Muscle of leg (tissue), 11 donors: ENCODE results near the gene SCYL3. TPM values are rescaled to one million over a fixed set of nuclear protein-coding genes. Genes with fewer than 3 reads are reported as not detected.

Source experiments
- DNase-seq: peaks from one replicate; pipeline ENCODE4 v3.0.0; 2013
- H3K27ac ChIP-seq: one replicate; pipeline ENCODE4 v1.5.1; 2013; ENCODE audit warnings: mild to moderate bottlenecking, low read length, control low read depth
- H3K27me3 ChIP-seq: one replicate; pipeline ENCODE4 v1.6.1; 2013; ENCODE audit warnings: low read length; ENCODE audit not compliant: control insufficient read depth, insufficient read depth
- H3K36me3 ChIP-seq: one replicate; pipeline ENCODE4 v1.6.1; 2013; ENCODE audit warnings: low read length; ENCODE audit not compliant: control insufficient read depth, insufficient read depth
- H3K4me1 ChIP-seq: one replicate; pipeline ENCODE4 v1.6.1; 2013; ENCODE audit warnings: low read length; ENCODE audit not compliant: control insufficient read depth, insufficient read depth
- H3K4me3 ChIP-seq: one replicate; pipeline ENCODE4 v1.5.1; 2013; ENCODE audit warnings: low read length, control low read depth
- H3K9me3 ChIP-seq: replicated peaks from 2 replicates; pipeline ENCODE4 v1.6.1; 2013; ENCODE audit warnings: low read depth, low read length; ENCODE audit not compliant: control insufficient read depth
- WGBS: methylation state at CpG from one replicate; pipeline ENCODE4 v1.1.5; 2013; ENCODE audit warnings: missing lambda C conversion rate; ENCODE audit not compliant: insufficient coverage; 5-methylcytosine and 5-hydroxymethylcytosine counted together
- polyA plus RNA-seq, 8 donors: library from polyadenylated mRNA; unstranded; fragments of 120-200 nt; gene quantifications; one replicate each; pipeline versions ENCODE4 v1.2.1 to v1.2.3, GENCODE V29; 2013; ENCODE audit warnings: inconsistent platforms in 1 of 8, low replicate concordance in 1 of 8; ENCODE audit not compliant: insufficient read length in 8 of 8, insufficient read depth in 1 of 8
- total RNA-seq: library from RNA; stranded (reverse); fragments of 120-200 nt; gene quantifications from one replicate; pipeline ENCODE4 v1.2.4, GENCODE V29; 2013

SCYL3 gene
- total and polyA plus RNA-seq, 9 donors: 7.5 to 10.3 (median 8.8) TPM

GRCh38 chr1:169886931-169887330 is 6.8 kb downstream of the SCYL3 start:
- DNase-seq: no peak
- H3K9me3 ChIP-seq: no peaks in the 10 kb centered on the region
- H3K27me3 ChIP-seq: no peaks in the 10 kb centered on the region
- WGBS: no CpG with 5 or more reads among the region's 2 CpGs
- H3K36me3 ChIP-seq: peaks cover 5% of the 10 kb centered on the region
- H3K4me1 ChIP-seq: no peaks in the 10 kb centered on the region
- H3K27ac ChIP-seq: no peak overlapping the region
- no peak overlapping the region for H3K4me3 ChIP-seq

DNA sequence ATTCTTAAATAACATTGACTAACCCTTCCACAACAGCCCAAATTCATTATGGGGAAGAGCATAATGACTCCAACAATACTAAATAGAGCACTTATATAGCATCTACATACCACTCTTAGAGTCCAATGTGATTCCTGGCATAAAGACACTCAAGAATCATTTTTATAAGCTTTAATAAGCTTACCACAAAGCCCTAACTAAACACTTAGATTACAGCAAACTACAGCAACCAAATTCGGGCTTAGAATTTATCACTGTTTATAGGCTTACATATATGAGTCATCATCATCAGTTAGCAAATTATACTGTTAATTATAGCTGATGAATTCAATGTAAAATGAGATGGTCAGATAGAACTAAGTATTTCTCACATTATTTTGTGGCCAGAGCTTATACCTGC is 7.3 kb downstream of the SCYL3 start:
- Histone ChIP-seq H3K4me1 (no peaks in the 10 kb centered on the region), H3K9me3 (no peaks in the 10 kb centered on the region), H3K27ac (no peak overlapping the region), H3K36me3 (peaks cover 5% of the 10 kb centered on the region), H3K4me3 (no peak overlapping the region), H3K27me3 (no peaks in the 10 kb centered on the region)
- DNase-seq: no peak
- no CpG with 5 or more reads among the region's 1 CpG for WGBS

GRCh38 chr1:169885207-169885606 is 8.5 kb downstream of the SCYL3 start:
- Histone ChIP-seq H3K27me3 (no peaks in the 10 kb centered on the region), H3K4me1 (no peaks in the 10 kb centered on the region), H3K27ac (no peak overlapping the region), H3K36me3 (peaks cover 5% of the 10 kb centered on the region), H3K4me3 (no peak overlapping the region), H3K9me3 (no peaks in the 10 kb centered on the region)
- DNase-seq: no peak
- no CpG with 5 or more reads among the region's 2 CpGs for whole genome bisulfite sequencing

DNA sequence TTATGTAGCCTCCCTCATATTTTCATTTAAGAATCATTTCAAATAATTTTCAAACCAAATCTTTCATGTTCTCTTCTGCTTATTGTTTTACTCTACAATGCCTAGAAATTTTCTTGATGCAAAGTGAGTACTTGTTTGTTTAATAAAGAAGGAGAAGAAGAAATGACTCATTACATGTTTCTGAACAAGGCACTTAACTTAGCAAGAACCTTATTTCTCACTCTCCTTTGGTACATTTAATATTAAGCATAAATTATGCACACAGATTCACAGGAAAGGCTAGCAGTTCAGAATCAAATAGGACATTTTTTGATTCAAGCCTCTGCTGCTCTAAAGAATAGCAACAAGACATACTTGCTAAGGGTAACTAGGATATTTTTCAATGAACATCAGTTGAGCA is 9.1 kb downstream of the SCYL3 start:
- Histone ChIP-seq H3K27me3 (no peaks in the 10 kb centered on the region), H3K4me3 (no peak overlapping the region), H3K27ac (no peak overlapping the region), H3K36me3 (peaks cover 5% of the 10 kb centered on the region), H3K9me3 (no peaks in the 10 kb centered on the region), H3K4me1 (no peaks in the 10 kb centered on the region)
- no peak for DNase-seq

DNA sequence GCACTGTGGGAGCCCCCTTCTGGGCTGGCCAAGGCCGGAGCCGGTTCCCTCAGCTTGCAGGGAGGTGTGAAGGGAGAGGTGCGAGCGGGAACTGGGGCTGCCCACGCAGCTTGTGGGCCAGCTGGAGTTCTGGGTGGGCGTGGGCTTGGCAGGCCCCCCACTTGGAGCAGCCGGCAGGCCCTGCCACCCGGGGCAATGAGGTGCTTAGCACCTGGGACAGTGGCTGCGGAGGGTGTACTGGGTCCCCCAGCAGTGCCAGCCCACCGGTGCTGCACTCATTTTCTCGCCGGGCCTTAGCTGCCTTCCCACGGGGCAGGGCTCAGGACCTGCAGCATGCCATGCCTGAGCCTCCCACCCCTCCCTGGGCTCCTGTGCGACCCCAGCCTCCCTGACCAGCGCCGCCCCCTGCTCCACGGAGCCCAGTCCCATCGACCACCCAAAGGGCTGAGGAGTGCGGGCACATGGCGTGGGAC is 11.6 kb downstream of the SCYL3 start:
- no peak for DNase-seq

GRCh38 chr1:169879034-169879840 is 14.5 kb downstream of the SCYL3 start:
- no peak overlapping the region for H3K27ac ChIP-seq
- DNase-seq: peak; percentile 16
- no CpG with 5 or more reads among the region's 4 CpGs for WGBS
- peaks cover 24% of the 10 kb centered on the region for H3K36me3 ChIP-seq
- H3K27me3 ChIP-seq: no peaks in the 10 kb centered on the region
- no peaks in the 10 kb centered on the region for H3K9me3 ChIP-seq
- H3K4me1 ChIP-seq: no peaks in the 10 kb centered on the region
- no peak overlapping the region for H3K4me3 ChIP-seq

More for the DNA sequence above, 11.6 kb downstream of the SCYL3 start:
- H3K4me3 ChIP-seq: no peak overlapping the region
- no peak overlapping the region for H3K27ac ChIP-seq
- WGBS: 94% methylated on average over 15 of the region's 20 CpGs
- H3K36me3 ChIP-seq: peaks cover 10% of the 10 kb centered on the region
- H3K27me3 ChIP-seq: no peaks in the 10 kb centered on the region
- no peaks in the 10 kb centered on the region for H3K4me1 ChIP-seq
- H3K9me3 ChIP-seq: no peaks in the 10 kb centered on the region

DNA sequence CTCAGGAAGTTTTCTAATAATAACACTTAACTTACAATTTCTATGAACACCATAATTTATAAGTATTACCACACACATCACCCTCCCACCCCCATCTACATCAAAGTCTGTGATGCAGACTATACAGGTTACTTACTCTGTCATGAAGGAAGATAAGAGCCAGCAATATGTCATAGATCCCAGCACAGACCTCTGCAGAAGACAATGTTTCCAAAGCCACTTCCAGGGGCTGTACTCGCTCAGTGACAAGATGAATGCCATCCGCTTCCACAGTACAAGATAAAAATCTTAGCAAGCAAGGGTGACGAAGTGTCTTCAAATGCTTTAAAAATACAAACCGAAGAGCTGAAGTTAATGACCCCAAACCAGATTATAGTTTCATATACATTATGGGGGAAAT is 15.2 kb downstream of the SCYL3 start:
- Histone ChIP-seq H3K27ac (no peak overlapping the region), H3K27me3 (no peaks in the 10 kb centered on the region), H3K4me1 (no peaks in the 10 kb centered on the region), H3K9me3 (no peaks in the 10 kb centered on the region), H3K36me3 (peaks cover 30% of the 10 kb centered on the region), H3K4me3 (no peak overlapping the region)
- no CpG with 5 or more reads among the region's 4 CpGs for WGBS
- DNase-seq: no peak

DNA sequence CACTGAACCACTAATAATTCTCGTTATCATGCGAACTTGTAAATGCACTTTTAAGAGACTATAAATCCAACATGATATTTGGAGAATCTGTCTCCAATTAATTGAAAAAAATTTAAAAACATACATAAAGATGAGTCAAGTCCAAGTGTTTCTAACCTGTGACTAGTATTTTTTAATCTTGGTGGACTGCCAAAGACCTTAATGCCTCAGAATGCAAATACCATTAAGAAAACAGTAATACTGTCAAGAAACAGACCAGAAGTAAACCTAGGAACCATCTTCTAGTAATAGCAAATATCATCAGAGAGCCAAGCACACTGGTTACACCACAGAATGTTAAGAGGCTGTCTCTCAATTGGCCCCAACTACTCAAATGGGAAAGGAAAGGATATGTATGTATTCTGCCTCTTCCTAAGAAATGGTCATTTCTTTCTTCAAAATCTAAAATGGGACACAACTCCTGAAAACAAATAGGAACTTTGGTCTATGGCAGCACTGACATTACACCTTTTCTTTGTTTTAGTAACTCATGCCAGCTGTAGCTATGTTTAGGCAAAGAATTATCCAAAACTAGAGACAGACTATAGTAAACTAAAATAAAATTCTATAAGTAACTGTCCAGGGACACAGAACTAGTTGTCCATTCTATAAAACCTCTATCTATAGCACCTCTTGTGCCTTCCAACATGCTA is 15.8 kb downstream of the SCYL3 start:
- Histone ChIP-seq H3K27ac (no peak overlapping the region), H3K36me3 (peaks cover 35% of the 10 kb centered on the region), H3K9me3 (no peaks in the 10 kb centered on the region), H3K4me3 (no peak overlapping the region), H3K27me3 (no peaks in the 10 kb centered on the region), H3K4me1 (no peaks in the 10 kb centered on the region)
- WGBS: no CpG with 5 or more reads among the region's 2 CpGs
- DNase-seq: no peak

GRCh38 chr1:169874229-169874628 is 19.5 kb downstream of the SCYL3 start:
- H3K36me3 ChIP-seq: peaks cover 55% of the 10 kb centered on the region
- no peak overlapping the region for H3K27ac ChIP-seq
- no peak for DNase-seq
- no peaks in the 10 kb centered on the region for H3K27me3 ChIP-seq
- WGBS: no CpG with 5 or more reads among the region's 3 CpGs
- peaks cover 2% of the 10 kb centered on the region for H3K9me3 ChIP-seq
- H3K4me3 ChIP-seq: no peak overlapping the region
- no peaks in the 10 kb centered on the region for H3K4me1 ChIP-seq

- H3K27ac ChIP-seq: no peak overlapping the region
- peaks cover 57% of the 10 kb centered on the region for H3K36me3 ChIP-seq
- no peak for DNase-seq
- no peaks in the 10 kb centered on the region for H3K27me3 ChIP-seq
- no peak overlapping the region for H3K4me3 ChIP-seq
- H3K9me3 ChIP-seq: peaks cover 2% of the 10 kb centered on the region
- H3K4me1 ChIP-seq: no peaks in the 10 kb centered on the region
- no CpG with 5 or more reads among the region's 3 CpGs for WGBS
These were observed 20.0 kb downstream of the SCYL3 start for GRCh38 chr1:169873582-169874199.
